ENCODE results near the gene MID1IP1.

The MID1IP1 gene

DNA sequence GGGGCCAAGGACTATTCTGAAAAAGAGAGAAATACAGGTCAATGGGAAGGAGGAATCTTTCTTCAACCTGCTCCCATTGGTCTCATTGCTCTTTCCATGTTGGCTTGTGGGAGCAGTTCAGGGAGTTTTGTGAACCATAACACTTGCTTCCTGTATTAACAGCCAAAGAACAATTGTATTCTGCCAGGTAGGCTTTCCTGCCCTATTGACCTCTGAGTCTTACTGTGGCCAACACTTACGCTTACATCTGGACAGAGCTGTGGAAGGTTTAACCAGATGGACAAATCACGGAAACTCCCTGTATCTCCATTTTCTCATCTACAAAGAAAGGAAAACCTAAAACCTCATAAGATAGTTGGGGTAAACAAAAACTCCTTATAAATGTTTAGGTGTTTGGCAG lies 30.7 kb downstream of the MID1IP1 start:
- H3K4me3 ChIP-seq (ENCODE audit: control insufficient read depth, low read depth, low read length), result no peak overlapping the region
- no peak for DNase-seq (ENCODE audit: low read depth)
- TF ChIP-seq, protein P1, sequence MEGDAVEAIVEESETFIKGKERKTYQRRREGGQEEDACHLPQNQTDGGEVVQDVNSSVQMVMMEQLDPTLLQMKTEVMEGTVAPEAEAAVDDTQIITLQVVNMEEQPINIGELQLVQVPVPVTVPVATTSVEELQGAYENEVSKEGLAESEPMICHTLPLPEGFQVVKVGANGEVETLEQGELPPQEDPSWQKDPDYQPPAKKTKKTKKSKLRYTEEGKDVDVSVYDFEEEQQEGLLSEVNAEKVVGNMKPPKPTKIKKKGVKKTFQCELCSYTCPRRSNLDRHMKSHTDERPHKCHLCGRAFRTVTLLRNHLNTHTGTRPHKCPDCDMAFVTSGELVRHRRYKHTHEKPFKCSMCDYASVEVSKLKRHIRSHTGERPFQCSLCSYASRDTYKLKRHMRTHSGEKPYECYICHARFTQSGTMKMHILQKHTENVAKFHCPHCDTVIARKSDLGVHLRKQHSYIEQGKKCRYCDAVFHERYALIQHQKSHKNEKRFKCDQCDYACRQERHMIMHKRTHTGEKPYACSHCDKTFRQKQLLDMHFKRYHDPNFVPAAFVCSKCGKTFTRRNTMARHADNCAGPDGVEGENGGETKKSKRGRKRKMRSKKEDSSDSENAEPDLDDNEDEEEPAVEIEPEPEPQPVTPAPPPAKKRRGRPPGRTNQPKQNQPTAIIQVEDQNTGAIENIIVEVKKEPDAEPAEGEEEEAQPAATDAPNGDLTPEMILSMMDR (IDR thresholded peaks at IDR 0.05; ENCODE audit: control insufficient read depth, insufficient read depth, low read depth, low read length, missing control alignments), result no peak

DNA sequence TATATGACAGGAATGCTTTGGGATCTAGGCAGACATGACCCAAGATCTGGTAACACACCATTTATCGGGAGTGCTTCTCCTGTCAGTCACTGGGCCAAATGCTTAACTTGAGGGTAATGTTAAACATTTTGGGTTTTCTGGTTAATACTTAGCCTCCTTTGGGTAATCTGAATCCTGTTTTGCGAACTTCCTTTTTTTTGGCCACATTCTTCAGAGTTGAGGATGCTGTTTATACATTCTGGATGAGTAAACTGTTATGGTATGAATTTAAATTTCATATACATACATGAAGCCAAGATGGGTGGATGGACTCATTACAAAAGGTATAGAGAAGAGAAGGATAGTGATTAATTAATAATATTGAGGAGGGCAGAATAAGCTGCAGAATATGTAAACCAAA lies 36.1 kb downstream of the MID1IP1 start:
- DNase-seq (ENCODE audit: low read depth), result no peak
- TF ChIP-seq, protein P1 (IDR thresholded peaks at IDR 0.05; ENCODE audit: control insufficient read depth, insufficient read depth, low read depth, low read length, missing control alignments), result no peak

DNA sequence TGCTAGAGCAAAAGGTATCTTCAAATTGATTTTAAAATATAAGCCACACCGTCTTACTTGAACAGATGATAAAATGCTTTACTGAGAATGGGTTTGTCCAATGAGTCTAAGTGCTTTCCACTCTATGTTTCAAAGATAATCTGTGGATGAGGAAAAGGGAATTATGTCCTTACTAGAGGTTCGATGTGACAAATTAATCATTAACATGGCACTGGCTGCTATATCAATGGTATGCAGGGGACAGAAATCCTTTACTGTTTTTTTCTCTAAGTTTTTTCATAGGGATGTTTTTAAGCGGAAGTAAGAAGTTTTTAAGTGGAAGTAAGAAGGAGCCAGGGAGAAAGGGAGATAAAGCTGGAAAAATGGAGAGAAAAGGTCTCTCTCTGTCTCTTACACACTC lies 38.0 kb downstream of the MID1IP1 start:
- TF ChIP-seq, protein P1 (IDR thresholded peaks at IDR 0.05; ENCODE audit: control insufficient read depth, insufficient read depth, low read depth, low read length, missing control alignments), result no peak
- no peak for DNase-seq (ENCODE audit: low read depth)

More for the DNA sequence above, 36.1 kb downstream of the MID1IP1 start:
- no peak overlapping the region for H3K4me3 ChIP-seq (ENCODE audit: control insufficient read depth, low read depth, low read length)

DNA sequence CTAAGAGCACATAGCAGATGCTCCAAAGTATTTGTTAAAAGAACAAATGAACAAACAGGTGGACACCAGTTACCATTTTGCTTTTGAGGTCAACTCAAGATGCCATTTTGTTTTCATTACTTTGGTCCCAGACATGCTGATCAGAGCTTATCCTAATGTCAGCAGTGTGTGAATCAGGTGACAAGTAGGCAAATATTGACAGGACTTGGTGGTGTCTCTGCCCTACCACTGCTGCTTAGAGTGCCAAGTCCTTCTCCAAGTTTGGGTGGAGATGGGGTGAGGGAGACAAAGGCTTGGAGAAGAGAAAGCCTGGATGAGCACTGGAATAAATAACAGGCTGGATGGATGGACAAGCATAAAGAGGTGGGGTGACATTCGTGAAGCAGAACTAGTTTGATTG lies 38.7 kb downstream of the MID1IP1 start:
- no peak for DNase-seq (ENCODE audit: low read depth)
- H3K4me3 ChIP-seq (ENCODE audit: control insufficient read depth, low read depth, low read length), result no peak overlapping the region
- TF ChIP-seq, protein P1 (IDR thresholded peaks at IDR 0.05; ENCODE audit: control insufficient read depth, insufficient read depth, low read depth, low read length, missing control alignments), result no peak

More for the DNA sequence above, 38.0 kb downstream of the MID1IP1 start:
- H3K4me3 ChIP-seq (ENCODE audit: control insufficient read depth, low read depth, low read length), result no peak overlapping the region

DNA sequence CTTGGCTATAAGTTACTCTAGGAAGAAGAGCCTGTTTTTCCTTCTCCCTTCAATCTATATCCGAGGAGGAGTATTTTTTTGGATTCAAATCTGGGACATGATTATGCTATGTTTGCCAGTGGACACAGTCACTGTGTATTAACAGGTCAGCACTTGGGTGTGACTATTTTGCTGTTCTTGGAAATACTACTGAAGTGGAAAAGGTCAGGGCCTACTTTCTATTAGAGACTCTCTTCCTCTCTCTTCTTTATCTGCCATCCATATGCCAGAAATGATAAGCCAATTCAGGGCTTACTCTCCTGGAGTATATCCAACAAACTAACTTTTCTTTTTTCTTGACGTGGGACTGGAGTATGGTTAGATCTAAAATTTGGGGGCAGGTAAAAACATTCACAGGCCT lies 40.5 kb downstream of the MID1IP1 start:
- TF ChIP-seq, protein P1 (IDR thresholded peaks at IDR 0.05; ENCODE audit: control insufficient read depth, insufficient read depth, low read depth, low read length, missing control alignments), result no peak
- H3K4me3 ChIP-seq (ENCODE audit: control insufficient read depth, low read depth, low read length), result no peak overlapping the region
- DNase-seq (ENCODE audit: low read depth), result no peak

DNA sequence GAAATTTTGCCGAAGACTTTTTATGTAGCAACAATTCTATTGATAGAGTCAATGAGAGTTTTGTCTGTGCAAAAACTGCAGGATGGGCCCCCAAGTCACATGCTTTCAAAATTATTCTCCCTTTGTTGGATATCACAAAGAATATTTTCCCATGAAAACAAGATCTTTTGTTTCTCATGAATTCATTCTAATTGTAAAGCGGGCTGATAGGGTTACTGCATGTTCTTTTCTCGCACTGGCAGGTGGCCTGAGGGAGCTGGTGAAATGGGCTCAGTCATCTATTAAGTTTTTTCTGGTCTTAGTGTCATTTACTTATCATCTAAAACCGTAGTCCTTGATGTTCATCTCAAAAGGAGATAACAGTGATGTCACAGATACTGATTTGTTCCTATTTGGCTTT lies 44.2 kb downstream of the MID1IP1 start:
- no peak for DNase-seq (ENCODE audit: low read depth)
- TF ChIP-seq, protein P1 (IDR thresholded peaks at IDR 0.05; ENCODE audit: control insufficient read depth, insufficient read depth, low read depth, low read length, missing control alignments), result no peak
- no peak overlapping the region for H3K4me3 ChIP-seq (ENCODE audit: control insufficient read depth, low read depth, low read length)

Measured in AG09309 (cell line).